H1 (cell line): ENCODE results near the gene HDAC11. TPM values are rescaled to one million over a fixed set of nuclear protein-coding genes. Genes with fewer than 3 reads are reported as not detected.

Experiments
- EGR1 ChIP-seq: IDR thresholded peaks from 2 replicates; pipeline ENCODE4 v1.6.1; 2011; ENCODE audit warnings: low read depth, low read length, borderline replicate concordance
- FOSL1 ChIP-seq: IDR thresholded peaks from 2 replicates; pipeline ENCODE4 v1.6.1; 2011; ENCODE audit warnings: mild to moderate bottlenecking, low read depth, low read length, moderate library complexity; ENCODE audit not compliant: insufficient read depth
- HDAC2 ChIP-seq, 2 experiments: fragments of 300-600 bp in 1 of 2; sonication (generic) in 1 of 2; IDR thresholded peaks; 2 replicates each; pipeline ENCODE4 v1.6.1; 2011 to 2012; ENCODE audit warnings: low read depth in 2 of 2, low read length in 2 of 2, mild to moderate bottlenecking in 2 of 2, moderate library complexity in 2 of 2, borderline replicate concordance in 1 of 2, inconsistent platforms in 1 of 2
- TAF7 ChIP-seq: optimal IDR thresholded peaks from 2 replicates; pipeline ENCODE3; 2011; ENCODE audit warnings: low read depth, mild to moderate bottlenecking, inconsistent platforms, low read length, moderate library complexity, borderline replicate concordance
- polyA plus RNA-seq, 7 experiments: library from polyadenylated mRNA; depleted of rRNA in 3 of 7; stranded (reverse) in 5 of 7; unstranded in 2 of 7; fragments of >200 nt in 5 of 7; fragments of 200-250 nt in 2 of 7; gene quantifications; 1 replicate in 5 of 7; 2 replicates in 1 of 7; 4 replicates in 1 of 7; pipeline versions ENCODE4 v1.2.1 to v1.2.3, GENCODE V29; 2011 to 2013; ENCODE audit warnings: missing spikeins in 2 of 7, mixed read lengths in 2 of 7
- total RNA-seq: library from RNA; stranded (reverse); fragmentation: NEBNext Ultra II Directional; extraction: Animal tissue kit (Norgen Biotek cat#: 25700); gene quantifications from 2 replicates; pipeline ENCODE4 v1.2.1, GENCODE V29; 2021
- TF ChIP-seq, protein P1 (sequence below), 3 experiments: IDR thresholded peaks; 1 replicate in 2 of 3; 2 replicates in 1 of 3; pipeline versions ENCODE4 v1.5.1 to v1.6.1; 2011; ENCODE audit warnings: low read length in 3 of 3, mild to moderate bottlenecking in 3 of 3, inconsistent platforms in 2 of 3, low read depth in 1 of 3, moderate library complexity in 1 of 3; ENCODE audit not compliant: insufficient read depth in 1 of 3; ENCODE audit errors: control extremely low read depth in 1 of 3

The HDAC11 gene
- total and polyA plus RNA-seq, 2 of the 8 experiments (the other 6 are each of a cell fraction or from before 2014, with no cell fraction given), result 6.8 to 7.4 TPM

- TF ChIP-seq, protein P1, sequence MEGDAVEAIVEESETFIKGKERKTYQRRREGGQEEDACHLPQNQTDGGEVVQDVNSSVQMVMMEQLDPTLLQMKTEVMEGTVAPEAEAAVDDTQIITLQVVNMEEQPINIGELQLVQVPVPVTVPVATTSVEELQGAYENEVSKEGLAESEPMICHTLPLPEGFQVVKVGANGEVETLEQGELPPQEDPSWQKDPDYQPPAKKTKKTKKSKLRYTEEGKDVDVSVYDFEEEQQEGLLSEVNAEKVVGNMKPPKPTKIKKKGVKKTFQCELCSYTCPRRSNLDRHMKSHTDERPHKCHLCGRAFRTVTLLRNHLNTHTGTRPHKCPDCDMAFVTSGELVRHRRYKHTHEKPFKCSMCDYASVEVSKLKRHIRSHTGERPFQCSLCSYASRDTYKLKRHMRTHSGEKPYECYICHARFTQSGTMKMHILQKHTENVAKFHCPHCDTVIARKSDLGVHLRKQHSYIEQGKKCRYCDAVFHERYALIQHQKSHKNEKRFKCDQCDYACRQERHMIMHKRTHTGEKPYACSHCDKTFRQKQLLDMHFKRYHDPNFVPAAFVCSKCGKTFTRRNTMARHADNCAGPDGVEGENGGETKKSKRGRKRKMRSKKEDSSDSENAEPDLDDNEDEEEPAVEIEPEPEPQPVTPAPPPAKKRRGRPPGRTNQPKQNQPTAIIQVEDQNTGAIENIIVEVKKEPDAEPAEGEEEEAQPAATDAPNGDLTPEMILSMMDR (IDR thresholded peaks at IDR 0.05; ENCODE audit: control extremely low read depth in 1 of 3, insufficient read depth in 1 of 3, low read depth in 1 of 3, low read length in 3 of 3), result peak; percentile 97 to 100 (median 99)
- TF ChIP-seq TAF7 (peak; percentile 67), FOSL1 (peak; percentile 85), EGR1 (no peak), HDAC2 (IDR thresholded peaks at IDR 0.05; ENCODE audit: borderline replicate concordance in 1 of 2, low read depth in 2 of 2, low read length in 2 of 2) (no peak)
These were observed 18.7 kb upstream of the HDAC11 start (continued) for GRCh38 chr3:13461169-13462124.
